ENCODE measurements around the gene POLR1E. TPM values are rescaled to one million over a fixed set of nuclear protein-coding genes. Genes with fewer than 3 reads are reported as not detected.

POLR1E gene
- total and polyA plus RNA-seq, 2 of the 8 experiments (the other 6 are each of a cell fraction or from before 2014, with no cell fraction given), result 16.0 to 40.0 TPM

DNA sequence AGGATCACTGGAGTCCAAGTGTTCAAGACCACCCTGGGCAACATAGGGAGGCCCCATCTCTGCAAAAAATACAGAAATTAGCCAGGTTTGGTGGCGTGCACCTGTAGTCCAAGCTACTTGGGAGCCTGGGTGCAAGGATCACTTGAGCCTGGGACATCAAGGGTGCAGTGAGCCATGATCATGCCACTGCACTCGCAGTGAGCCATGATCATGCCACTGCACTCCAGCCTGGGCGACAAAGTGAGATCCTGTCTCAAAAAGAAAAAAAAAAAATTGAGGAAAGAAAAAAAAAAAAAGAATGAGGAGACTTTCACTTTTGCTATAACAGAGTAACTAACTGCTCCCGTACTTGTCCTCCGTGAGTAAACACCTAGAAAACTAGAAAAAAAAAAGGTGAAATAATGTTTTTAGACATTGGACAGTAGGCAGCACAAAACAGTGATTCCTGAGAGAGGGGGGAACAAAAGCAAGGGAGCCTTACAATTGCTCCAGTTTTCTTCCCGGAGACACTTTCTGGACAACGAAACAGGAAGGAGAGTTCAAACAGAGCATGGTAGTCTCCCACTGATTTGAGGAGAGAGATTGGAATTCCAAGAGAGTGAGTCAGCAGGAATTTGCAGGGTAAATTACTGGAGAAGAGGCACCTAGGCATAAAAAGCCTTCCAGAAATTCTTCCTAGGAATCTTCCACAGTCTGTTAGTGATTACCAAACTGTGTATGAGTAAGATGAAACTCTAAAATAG is 13.6 kb upstream of the POLR1E start (continued):
- TF ChIP-seq, protein P1, sequence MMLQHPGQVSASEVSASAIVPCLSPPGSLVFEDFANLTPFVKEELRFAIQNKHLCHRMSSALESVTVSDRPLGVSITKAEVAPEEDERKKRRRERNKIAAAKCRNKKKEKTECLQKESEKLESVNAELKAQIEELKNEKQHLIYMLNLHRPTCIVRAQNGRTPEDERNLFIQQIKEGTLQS (IDR thresholded peaks at IDR 0.05; ENCODE audit: insufficient read depth, low read depth, low read length), result 0 out of 2 replicates have a peak, but pooled peaks have one; percentile 27
- TF ChIP-seq ASH2L (IDR thresholded peaks at IDR 0.05; ENCODE audit: low read length) (peak; percentile 72), EZH2 (IDR thresholded peaks at IDR 0.05; ENCODE audit: low read depth, low read length, severe bottlenecking) (no peak), MAFK (IDR thresholded peaks at IDR 0.05; ENCODE audit: low read depth, low read length) (peak; percentile 82), SIRT6 (IDR thresholded peaks at IDR 0.05; ENCODE audit: low read length) (no peak), EP300 (IDR thresholded peaks at IDR 0.05; ENCODE audit: borderline replicate concordance in 1 of 2, low read depth in 2 of 2, low read length in 2 of 2) (no peak; a peak in 1 of 3 replicates), POLR2A (IDR thresholded peaks at IDR 0.05; ENCODE audit: control extremely low read depth in 1 of 2, low read depth in 2 of 2, low read length in 2 of 2) (peak in 1 of 2 experiments; percentile 46; a peak in 1 of 3 replicates), SP1 (IDR thresholded peaks at IDR 0.05; ENCODE audit: low read depth, low read length) (peak; percentile 83), BCL11A (IDR thresholded peaks at IDR 0.05; ENCODE audit: low read depth in 2 of 2, low read length in 2 of 2) (peak in 1 of 2 experiments; percentile 56)
- TF ChIP-seq, protein P2, sequence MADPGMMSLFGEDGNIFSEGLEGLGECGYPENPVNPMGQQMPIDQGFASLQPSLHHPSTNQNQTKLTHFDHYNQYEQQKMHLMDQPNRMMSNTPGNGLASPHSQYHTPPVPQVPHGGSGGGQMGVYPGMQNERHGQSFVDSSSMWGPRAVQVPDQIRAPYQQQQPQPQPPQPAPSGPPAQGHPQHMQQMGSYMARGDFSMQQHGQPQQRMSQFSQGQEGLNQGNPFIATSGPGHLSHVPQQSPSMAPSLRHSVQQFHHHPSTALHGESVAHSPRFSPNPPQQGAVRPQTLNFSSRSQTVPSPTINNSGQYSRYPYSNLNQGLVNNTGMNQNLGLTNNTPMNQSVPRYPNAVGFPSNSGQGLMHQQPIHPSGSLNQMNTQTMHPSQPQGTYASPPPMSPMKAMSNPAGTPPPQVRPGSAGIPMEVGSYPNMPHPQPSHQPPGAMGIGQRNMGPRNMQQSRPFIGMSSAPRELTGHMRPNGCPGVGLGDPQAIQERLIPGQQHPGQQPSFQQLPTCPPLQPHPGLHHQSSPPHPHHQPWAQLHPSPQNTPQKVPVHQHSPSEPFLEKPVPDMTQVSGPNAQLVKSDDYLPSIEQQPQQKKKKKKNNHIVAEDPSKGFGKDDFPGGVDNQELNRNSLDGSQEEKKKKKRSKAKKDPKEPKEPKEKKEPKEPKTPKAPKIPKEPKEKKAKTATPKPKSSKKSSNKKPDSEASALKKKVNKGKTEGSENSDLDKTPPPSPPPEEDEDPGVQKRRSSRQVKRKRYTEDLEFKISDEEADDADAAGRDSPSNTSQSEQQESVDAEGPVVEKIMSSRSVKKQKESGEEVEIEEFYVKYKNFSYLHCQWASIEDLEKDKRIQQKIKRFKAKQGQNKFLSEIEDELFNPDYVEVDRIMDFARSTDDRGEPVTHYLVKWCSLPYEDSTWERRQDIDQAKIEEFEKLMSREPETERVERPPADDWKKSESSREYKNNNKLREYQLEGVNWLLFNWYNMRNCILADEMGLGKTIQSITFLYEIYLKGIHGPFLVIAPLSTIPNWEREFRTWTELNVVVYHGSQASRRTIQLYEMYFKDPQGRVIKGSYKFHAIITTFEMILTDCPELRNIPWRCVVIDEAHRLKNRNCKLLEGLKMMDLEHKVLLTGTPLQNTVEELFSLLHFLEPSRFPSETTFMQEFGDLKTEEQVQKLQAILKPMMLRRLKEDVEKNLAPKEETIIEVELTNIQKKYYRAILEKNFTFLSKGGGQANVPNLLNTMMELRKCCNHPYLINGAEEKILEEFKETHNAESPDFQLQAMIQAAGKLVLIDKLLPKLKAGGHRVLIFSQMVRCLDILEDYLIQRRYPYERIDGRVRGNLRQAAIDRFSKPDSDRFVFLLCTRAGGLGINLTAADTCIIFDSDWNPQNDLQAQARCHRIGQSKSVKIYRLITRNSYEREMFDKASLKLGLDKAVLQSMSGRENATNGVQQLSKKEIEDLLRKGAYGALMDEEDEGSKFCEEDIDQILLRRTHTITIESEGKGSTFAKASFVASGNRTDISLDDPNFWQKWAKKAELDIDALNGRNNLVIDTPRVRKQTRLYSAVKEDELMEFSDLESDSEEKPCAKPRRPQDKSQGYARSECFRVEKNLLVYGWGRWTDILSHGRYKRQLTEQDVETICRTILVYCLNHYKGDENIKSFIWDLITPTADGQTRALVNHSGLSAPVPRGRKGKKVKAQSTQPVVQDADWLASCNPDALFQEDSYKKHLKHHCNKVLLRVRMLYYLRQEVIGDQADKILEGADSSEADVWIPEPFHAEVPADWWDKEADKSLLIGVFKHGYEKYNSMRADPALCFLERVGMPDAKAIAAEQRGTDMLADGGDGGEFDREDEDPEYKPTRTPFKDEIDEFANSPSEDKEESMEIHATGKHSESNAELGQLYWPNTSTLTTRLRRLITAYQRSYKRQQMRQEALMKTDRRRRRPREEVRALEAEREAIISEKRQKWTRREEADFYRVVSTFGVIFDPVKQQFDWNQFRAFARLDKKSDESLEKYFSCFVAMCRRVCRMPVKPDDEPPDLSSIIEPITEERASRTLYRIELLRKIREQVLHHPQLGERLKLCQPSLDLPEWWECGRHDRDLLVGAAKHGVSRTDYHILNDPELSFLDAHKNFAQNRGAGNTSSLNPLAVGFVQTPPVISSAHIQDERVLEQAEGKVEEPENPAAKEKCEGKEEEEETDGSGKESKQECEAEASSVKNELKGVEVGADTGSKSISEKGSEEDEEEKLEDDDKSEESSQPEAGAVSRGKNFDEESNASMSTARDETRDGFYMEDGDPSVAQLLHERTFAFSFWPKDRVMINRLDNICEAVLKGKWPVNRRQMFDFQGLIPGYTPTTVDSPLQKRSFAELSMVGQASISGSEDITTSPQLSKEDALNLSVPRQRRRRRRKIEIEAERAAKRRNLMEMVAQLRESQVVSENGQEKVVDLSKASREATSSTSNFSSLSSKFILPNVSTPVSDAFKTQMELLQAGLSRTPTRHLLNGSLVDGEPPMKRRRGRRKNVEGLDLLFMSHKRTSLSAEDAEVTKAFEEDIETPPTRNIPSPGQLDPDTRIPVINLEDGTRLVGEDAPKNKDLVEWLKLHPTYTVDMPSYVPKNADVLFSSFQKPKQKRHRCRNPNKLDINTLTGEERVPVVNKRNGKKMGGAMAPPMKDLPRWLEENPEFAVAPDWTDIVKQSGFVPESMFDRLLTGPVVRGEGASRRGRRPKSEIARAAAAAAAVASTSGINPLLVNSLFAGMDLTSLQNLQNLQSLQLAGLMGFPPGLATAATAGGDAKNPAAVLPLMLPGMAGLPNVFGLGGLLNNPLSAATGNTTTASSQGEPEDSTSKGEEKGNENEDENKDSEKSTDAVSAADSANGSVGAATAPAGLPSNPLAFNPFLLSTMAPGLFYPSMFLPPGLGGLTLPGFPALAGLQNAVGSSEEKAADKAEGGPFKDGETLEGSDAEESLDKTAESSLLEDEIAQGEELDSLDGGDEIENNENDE (IDR thresholded peaks at IDR 0.05; ENCODE audit: insufficient replicate concordance, low read length), result peak; percentile 56

Data from H1 (cell line).